Left colon (tissue), 2 donors: Measurements from ENCODE around the gene SCYL3. TPM values are rescaled to one million over a fixed set of nuclear protein-coding genes. Genes with fewer than 3 reads are reported as not detected.
"Not testable (repeated sequence)": the region's sequence is repeated elsewhere in the genome, so short reads cannot be mapped to it uniquely, and the experiment has no call there.

Experiments
- ATAC-seq: fragments of 200-7000 bp; cut with Tn5 transposase; one replicate; pipeline ENCODE4 v1.9.1; 2020; ENCODE audit warnings: mild to moderate bottlenecking, moderate library complexity
- DNase-seq, 2 donors: peaks; one replicate each; pipeline ENCODE4 v3.0.0-alpha.2; 2020
- intact Hi-C, 2 donors: fragments of 100-400 bp; cut with DNase I in 1 of 2; cut with micrococcal nuclease in 1 of 2; formaldehyde crosslinking; loops; one replicate each; pipeline versions ENCODE4 v1.11.2 to v1.14.0; 2022; cut with DNase I, micrococcal nuclease
- long read RNA-seq: library from polyadenylated mRNA; unstranded; transcript quantifications from one replicate; pipeline ENCODE4 v2.0.0, GENCODE V29; 2021
- total RNA-seq, 2 donors: library from RNA; stranded (reverse); fragmentation: NEBNext Ultra II Directional; extraction: Animal tissue kit (Norgen Biotek cat#: 25700); gene quantifications; one replicate each; pipeline ENCODE4 v1.2.1, GENCODE V29; 2021
- donor health status: DM: no; HTN: no; CAD: no.
- donor health status: DM: yes; HTN: yes; CAD: no.

The SCYL3 gene, protein sequence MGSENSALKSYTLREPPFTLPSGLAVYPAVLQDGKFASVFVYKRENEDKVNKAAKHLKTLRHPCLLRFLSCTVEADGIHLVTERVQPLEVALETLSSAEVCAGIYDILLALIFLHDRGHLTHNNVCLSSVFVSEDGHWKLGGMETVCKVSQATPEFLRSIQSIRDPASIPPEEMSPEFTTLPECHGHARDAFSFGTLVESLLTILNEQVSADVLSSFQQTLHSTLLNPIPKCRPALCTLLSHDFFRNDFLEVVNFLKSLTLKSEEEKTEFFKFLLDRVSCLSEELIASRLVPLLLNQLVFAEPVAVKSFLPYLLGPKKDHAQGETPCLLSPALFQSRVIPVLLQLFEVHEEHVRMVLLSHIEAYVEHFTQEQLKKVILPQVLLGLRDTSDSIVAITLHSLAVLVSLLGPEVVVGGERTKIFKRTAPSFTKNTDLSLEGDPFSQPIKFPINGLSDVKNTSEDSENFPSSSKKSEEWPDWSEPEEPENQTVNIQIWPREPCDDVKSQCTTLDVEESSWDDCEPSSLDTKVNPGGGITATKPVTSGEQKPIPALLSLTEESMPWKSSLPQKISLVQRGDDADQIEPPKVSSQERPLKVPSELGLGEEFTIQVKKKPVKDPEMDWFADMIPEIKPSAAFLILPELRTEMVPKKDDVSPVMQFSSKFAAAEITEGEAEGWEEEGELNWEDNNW
- total RNA-seq = 10 to 100 TPM; 14.7 to 15.4 TPM
- long read RNA-seq, full-length matches to known transcripts = 12 of 26 reads
- long read RNA-seq, partial matches to known transcripts = 4 of 26 reads
- long read RNA-seq, other reads (novel, unspliced or antisense) = 10 of 26 reads

DNA sequence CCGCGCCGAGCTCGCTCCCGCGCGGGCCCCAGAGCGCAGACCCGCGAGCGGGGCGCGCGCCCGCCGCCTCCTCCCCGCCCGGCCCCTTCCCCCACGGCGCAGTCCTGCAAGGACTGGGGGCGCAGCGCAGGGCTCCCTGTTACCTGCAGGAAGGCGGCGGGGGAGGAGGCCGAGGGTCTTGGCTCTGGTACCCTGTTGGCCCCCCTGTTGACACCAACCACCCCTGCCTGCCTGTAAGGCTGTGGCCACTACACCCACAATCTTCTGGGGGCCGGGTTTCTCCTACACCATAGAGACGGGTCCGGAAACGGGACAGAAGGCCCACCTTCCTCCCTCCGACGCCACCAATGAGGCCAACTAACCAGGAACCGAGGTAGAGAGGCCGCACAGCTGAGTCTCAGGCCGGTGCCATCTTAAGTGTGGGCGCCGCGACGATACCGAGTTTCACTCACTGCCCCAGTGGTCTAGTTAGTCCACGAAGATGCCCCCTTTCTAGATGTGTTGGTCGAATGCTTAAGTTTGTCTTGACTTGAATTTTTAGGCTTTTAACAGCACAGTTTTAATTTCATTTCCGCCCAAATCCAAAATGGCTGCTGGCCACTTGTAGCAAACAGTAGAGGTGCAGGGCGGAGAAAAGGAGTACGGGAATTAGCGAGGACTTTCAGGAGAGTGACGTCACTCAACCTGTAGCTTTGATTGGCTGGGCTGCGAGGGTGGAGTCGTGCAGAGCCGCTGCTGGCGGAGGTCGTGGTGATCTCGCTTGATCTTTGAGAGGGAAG, at the start of gene SCYL3:
SCYL3 (minus strand) TSS at position 252 of the 779 bp plus-strand sequence. CDS start 5,056 bp downstream, outside the sequence.
- DNase-seq (peak; percentile 91 to 96), ATAC-seq (peak; percentile 90)
- intact Hi-C loops = no loop called here

DNA sequence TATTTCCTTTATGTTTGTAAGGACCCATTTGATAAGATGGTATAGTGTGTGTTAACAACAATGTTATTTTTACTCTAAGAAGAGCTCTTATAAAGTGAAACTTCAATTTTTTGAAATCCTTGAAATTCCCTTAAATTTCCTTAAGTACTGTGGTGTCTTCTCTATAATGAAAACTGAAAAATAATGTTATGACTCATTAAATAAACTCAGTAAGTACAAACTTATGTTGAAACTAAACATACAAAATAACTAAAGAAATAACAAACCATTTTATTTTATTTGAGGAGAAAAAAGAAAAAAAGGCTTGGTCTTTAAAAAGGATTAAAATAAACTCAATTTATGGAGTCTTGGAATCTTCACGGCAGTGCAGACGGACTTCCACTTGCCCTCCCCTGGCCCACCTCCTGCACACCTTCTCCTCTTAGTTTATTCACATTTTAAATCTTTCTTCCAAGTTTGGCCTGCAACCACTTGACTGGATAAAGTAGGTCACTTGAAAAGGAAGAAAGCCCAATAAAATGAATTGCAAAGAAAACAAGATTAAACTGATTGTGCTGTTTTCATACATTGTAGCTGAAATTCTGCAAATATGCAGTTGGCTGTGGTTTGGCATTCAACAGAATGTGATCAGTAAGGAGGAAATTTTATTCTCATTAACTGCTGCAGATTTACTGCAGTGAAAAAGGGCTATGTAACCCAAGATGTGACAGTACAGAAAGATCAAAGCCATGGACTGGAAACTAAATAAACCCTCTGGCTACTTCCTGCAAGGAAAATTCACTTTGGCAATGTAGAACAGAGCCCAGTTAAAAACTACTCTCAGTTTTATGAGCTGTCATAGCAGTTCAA, 48.5 kb upstream of the SCYL3 start:
- peak; percentile 95 for ATAC-seq
- no peak for DNase-seq
- intact Hi-C loops = no loop called here

DNA sequence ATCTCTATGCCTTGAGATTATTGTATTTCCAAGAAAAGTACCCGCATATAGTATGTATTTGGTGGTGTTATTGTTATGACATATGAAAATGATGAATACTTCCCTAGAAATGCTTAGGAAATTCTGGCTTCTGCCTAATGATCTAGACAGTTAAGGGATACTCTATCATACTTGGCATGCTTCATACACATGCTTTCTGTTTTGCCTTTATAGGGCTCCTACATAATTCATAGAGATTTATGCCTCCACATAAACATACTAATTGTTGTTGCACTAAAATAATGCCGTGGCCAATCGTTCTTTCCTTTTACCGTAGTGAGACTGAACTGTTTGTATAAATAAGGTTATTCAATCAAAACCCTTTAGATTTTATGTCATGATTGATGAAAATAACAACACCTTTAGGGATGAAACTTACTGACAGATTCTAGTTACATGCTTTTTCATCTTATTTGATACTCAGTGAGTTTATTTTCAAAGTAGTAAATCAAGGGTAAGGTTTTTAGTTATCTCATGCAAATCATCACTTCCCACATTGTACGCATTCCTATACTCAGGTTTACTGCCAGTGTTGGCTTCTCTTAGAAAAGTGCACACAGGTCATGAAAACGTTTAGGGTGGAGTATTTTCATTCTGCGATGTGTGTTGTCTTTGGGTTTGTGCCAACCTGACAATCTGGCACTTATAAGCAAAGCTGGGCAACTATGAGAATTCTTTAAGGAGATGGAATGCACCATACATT, 40.5 kb upstream of the SCYL3 start:
- DNase-seq (peak; percentile 35 to 46), ATAC-seq (peak; percentile 98)
- intact Hi-C loops = no loop called here

DNA sequence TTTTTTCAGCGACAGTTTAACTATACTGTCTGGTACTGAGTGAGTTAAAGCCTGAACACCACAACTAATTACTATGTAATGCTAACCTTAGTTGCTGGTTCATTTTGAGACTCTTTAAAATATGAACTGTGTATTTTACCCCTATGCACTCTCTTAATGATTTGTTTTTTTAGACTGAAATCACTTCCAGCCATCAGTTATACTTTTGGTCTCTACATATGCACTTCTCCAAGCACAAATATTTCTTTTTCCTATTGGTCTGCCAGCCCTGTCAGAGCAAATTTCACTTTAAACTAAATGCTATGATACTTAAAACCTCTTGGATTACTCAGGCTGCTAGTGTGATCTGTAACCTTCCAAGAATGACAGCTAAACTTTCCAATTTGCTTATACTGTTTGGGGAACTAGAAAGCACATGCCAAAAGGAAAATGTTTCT, 38.1 kb upstream of the SCYL3 start:
- no peak for ATAC-seq
- intact Hi-C loops = no loop called here
- DNase-seq = no peak

DNA sequence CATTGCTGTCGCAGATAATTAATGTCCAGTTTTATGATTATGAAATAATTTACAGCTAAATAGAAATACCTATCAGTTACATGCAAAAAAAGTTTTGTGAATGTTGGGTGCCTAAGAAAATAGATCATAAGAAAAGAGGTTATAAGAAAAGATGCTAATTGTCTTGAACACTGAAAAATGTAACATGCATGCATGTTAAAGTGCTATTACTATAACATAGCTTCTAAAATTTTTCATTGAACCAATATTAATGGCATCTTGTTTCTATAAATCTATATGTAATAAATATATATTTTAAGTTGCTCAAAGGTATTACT, 35.5 kb upstream of the SCYL3 start:
- ATAC-seq = no peak
- DNase-seq = no peak
- intact Hi-C loops = loop anchor here in 1 of 2 donors (10.0 kb wide), 1 partner anchor 956 kb away; no protein-coding TSS in a partner anchor

DNA sequence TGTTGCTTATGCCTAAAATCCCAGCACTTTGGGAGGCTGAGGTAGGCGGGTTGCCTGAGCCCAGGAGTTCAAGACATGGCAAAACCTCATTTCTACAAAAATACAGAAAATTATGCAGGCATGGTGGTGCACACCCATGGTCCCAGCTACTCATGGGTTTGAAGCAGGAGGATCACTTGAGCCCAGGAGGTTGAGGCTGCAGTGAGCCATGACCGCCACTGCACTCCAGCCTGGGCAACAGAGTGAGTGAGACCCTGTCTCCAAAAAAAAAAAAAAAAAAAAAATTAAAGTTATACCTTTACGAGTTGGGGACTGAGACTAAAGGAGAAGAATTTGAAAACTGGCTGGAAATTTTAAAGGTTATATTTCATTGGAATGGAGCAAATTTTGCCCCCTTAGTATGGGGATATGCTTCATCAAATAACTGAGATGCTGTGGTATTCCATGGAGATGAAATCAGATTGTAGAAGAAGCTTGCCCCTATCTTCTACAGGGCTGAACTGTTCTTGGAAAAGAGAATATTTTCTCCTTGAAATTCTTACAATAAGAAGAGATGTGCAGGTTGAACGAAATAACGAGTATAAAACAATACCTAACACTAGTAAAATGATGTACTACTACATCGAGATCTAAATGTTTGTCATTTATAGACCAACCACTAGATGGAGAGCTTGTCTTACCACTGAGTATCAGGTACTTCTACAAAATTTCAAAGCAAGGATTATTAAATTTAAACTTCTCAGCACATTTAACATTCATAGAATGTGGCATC, 34.9 kb upstream of the SCYL3 start:
- intact Hi-C loops = loop anchor here in 1 of 2 donors (10.0 kb wide), 1 partner anchor 956 kb away; no protein-coding TSS in a partner anchor
- DNase-seq = no peak
- peak; percentile 61 for ATAC-seq

DNA sequence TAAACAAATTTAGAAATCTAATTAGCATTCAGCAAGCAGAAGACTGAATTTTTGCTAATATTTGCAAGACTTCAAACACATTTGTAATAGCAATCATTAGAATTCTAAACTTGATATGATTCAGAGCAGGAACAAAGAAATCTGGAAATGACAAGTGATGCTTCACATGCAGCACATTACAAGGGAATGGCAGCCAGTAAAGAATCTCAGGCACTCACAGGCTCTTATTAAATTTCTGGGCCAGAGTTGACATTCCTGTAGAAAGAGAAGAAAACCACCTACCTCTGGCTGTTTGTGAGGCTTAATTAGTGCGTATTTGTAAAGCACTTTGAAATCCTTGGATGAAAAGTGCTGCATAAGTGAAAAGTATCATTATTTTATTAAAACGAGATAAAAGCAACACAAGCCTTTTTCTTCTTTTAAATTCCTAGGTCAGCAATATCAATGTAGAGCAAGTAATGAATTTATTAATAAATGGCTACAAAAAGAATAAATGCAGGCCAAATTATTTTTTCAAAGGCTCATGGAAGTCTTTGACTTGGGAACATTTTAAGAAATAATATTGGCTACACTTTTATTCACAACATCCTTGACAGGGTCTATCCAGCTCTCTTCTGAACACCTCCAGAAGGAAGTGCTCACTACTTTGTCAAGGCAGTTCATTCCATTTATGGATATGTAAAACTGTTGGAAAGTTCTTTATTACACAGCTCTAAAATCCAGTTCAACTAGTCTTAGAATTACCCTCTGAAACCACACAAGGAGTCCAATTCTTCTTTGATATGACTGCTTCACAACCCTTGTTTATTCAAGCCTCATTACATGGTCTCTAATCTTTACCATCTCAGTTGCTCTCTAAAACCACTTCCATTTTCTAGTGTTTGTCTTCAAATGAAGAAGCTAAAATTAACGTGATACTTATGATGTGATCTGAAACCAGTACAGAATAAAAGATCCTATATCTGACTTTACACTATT, 32.1 kb upstream of the SCYL3 start:
- DNase-seq = no peak
- intact Hi-C loops = loop anchor here in 1 of 2 donors (10.0 kb wide), 1 partner anchor 959 kb away; no protein-coding TSS in a partner anchor

DNA sequence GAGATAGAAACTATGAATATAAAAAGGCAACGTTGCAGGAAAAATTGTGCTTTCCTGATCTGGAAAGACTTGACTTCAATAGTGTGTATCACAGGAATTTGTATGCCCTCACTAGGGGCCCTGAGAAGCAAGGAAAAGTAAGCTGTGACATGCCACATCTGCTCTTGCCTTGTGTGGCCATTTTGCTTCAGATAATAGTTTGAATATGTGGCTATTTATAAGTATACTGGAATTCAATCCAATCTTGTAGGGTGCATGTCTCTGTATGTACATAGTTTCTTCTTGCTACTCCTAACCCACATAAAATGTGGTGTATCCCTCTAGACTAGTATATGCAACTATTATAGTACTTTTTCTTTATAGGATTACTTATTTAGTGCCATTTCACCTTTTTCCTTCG, 31.1 kb upstream of the SCYL3 start:
- DNase-seq (no peak), ATAC-seq (no peak)
- intact Hi-C loops = loop anchor here in 1 of 2 donors (10.0 kb wide), 1 partner anchor 960 kb away; no protein-coding TSS in a partner anchor

More for the DNA sequence above, 32.1 kb upstream of the SCYL3 start:
- peak; percentile 95 for ATAC-seq

DNA sequence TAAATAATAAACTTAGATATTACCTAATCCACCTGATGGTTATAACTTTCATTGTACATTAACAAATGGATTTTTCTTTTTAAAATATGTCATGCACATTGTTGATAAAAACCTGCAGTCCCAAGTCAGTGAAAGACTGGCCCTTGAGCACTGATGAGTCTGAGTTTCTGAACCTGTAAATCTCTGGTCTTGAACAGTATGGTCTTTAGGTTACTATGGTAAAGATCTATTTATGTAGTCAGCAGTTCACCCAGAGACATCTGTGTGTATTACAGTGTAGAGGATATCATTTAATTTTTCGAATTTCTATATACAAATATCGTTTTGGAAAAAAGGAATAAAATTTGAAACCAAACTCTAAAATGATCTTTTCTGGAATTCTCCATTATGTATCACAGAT, 30.4 kb upstream of the SCYL3 start:
- no peak for DNase-seq
- intact Hi-C loops = loop anchor here in 1 of 2 donors (10.0 kb wide), 1 partner anchor 961 kb away; no protein-coding TSS in a partner anchor
- no peak for ATAC-seq

DNA sequence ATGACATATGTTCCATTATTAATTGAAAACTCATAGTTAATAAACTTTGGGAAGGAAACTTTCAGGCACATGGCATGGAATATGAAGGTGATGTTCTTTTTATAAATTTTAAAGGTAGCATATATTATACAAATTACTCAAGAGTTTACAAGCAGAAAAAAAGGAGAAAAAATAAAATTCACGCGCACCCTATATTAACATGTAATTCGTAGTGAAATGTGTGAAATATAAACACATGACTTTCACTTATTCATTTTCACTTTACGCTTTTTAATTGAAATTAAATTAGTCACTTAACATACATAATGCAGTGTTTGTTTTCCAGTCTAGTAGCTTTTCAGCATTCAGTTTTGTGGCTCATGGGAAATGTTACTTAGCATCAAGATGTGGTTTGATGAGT, 27.4 kb upstream of the SCYL3 start:
- no peak for ATAC-seq
- no peak for DNase-seq
- intact Hi-C loops = loop anchor here in 1 of 2 donors (10.0 kb wide), 1 partner anchor 964 kb away; no protein-coding TSS in a partner anchor

DNA sequence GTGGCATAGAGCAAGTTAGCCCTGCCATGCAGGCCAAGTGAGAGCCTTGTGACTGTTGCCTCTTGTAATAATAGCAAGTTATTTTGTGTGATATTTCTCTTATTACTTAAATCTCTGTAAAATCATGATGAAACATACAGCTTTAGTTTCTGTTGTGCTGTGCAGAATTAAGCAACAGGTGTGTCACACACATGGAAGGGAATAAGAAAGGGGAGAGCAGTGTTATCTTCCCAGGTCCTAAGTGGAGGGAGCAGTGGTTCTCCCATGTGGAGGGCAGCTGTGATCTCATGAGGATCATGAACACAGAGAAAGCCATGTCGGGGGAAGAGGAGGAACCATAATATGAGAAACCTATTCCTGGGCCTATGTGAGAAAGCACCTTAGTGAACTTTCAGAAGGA, 25.2 kb upstream of the SCYL3 start:
- intact Hi-C loops = no loop called here

DNA sequence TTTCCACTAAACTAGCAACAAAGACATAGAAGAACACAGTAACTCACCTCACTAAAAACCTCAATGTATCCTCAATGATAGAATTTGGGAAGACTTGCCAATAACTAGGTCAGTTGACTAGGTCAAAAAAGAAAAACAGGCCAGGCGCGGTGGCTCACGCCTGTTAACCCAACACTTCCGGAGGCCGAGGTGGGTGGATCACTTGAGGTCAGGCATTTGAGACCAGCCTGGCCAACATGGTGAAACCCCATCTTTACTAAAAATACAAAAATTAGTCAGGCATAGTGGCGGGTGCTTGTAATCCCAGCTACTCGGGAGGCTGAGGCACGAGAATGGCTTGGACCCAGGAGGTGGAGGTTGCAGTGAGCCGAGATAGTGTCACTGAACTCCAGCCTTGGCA, 24.5 kb upstream of the SCYL3 start:
- ATAC-seq, intact Hi-C loops, DNase-seq: not testable (repeated sequence)

More for the DNA sequence above, 25.2 kb upstream of the SCYL3 start:
- no peak for ATAC-seq
- DNase-seq = no peak

DNA sequence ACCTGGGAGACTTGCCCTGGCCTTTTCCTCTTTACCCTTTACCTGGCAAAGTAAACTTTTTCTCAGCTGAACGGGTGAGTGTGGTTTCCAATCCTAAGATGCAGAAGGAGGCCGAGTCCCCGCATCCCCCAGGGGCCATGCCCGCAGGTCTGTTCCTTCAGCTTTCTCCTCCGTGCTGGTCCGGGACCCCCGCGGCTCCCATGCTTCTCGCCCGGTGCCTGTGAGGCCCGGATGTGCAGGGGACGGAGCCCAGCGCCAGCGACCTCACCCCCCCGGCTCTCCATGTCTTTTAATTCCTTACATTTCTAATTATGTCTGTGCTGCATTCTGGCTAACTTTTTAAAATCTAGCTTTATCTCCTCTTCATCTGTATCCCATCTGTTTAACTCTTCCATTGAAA, 21.5 kb upstream of the SCYL3 start:
- ATAC-seq (no peak), DNase-seq (no peak)
- intact Hi-C loops = no loop called here

DNA sequence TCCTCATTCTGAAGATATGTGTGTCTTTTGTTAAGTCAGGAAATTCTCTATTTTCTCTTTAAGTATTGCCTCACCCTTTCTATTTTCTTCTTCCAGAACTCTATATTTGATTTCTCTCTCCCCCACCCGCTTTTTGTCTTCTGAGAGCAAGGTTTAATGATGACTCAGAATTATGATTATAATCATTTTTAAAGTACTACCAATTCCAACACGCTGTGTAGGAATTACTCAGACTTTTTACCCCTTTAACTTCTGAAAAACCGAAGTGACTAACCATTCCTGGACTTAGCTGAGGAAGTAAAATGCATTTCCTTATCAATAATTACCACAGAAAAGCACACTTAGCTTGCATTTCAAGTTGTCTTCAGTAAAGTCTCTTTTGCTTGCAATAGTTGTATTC, 20.8 kb upstream of the SCYL3 start:
- ATAC-seq (no peak), DNase-seq (no peak)
- intact Hi-C loops = no loop called here

DNA sequence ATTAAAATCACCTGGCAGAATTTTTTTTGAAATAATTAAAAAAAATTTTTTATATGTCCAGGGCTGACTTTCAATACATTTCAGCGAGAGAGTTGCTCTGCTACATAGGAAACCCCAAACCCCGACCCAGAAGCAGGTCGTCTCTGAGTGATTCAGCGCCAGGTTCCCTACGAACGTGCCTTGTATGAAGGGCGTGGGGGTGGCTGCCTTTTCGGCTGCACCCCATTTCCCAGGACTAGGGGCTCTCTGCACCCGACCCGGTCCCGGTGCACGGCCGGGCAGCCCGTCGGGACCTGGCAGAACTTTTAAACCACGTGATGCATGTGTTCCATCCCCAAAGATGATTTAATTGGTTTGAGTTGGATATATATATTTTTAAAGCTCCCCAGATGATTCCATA, 15.8 kb upstream of the SCYL3 start:
- ATAC-seq (no peak), DNase-seq (no peak)

More for the DNA sequence above, 15.8 kb upstream of the SCYL3 start:
- intact Hi-C loops = no loop called here
